ENCODE measurements around the gene EXOC1L.

DNA sequence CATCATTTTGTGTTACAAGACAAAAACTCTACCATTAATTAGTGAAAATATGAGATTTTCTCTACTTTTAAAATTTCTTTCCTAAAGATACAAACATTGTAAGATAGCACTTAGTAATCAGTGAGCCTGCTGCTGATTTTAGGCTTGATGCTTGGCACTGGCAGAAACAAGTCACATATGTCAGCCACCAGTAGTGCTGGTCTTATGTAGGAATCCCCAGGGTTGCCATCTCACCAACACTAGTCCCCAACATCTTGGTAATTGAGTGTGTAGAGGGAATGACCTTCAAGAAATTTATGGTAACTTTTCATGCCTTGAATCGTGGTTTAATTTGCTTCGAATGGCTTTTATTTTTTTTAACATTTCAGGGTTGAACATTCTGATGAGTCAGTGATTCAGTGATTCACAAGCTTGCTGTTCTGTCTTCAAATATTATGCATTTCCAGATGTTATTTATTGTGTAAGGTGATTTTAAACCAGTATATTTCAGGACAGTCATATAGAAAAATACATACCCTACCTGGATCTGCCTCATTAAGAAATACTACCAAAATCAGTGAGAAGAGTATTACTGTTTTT lies 45.7 kb downstream of the EXOC1L start:
- TF ChIP-seq EZH2 (IDR thresholded peaks at IDR 0.05; ENCODE audit: borderline replicate concordance, insufficient read depth, low read depth, low read length, poor library complexity, severe bottlenecking) (no peak), CTCF (IDR thresholded peaks at IDR 0.05) (no peak)
